K562 (cell line): ENCODE results near the gene FGD6. TPM values are rescaled to one million over a fixed set of nuclear protein-coding genes. Genes with fewer than 3 reads are reported as not detected.

Experiments
- FOXA3 ChIP-seq, 2 experiments: fragments of 450-650 bp in 1 of 2; sonication (generic) in 1 of 2; formaldehyde crosslinking; IDR thresholded peaks in 1 of 2; conservative IDR thresholded peaks in 1 of 2; 2 replicates each; pipeline versions ENCODE4 v1.4.0 to v1.8.0; 2020 to 2022; ENCODE audit warnings: mild to moderate bottlenecking in 2 of 2, missing genetic modification reagents in 1 of 2
- GABPB2 ChIP-seq: fragments of 250-450 bp; sonication (Bioruptor Pico); conservative IDR thresholded peaks from 2 replicates; pipeline ENCODE4 v1.5.1; 2021; ENCODE audit warnings: mild to moderate bottlenecking
- HINFP ChIP-seq: fragments of 450-650 bp; conservative IDR thresholded peaks from 2 replicates; pipeline ENCODE4 v1.6.1; 2016; ENCODE audit warnings: missing genetic modification characterization, low read depth, mild to moderate bottlenecking, control low read depth, missing compliant biosample characterization
- IFI16 ChIP-seq: fragments of 250-450 bp; sonication (Bioruptor Pico); IDR thresholded peaks from 2 replicates; pipeline ENCODE4 v2.1.2; 2022; ENCODE audit warnings: mild to moderate bottlenecking, inconsistent platforms
- OTX1 ChIP-seq: fragments of 450-650 bp; formaldehyde crosslinking; IDR thresholded peaks from 2 replicates; pipeline ENCODE4 v1.4.0; 2022; ENCODE audit warnings: mild to moderate bottlenecking
- POLR2H ChIP-seq: IDR thresholded peaks from 2 replicates; pipeline ENCODE4 v1.6.1; 2016; ENCODE audit warnings: missing genetic modification characterization, low read depth, mild to moderate bottlenecking, control low read depth, missing compliant biosample characterization, moderate library complexity
- TEAD4 ChIP-seq, 2 experiments: sonication (generic) in 1 of 2; formaldehyde crosslinking in 1 of 2; IDR thresholded peaks; 2 replicates each; pipeline versions ENCODE4 v1.6.1 to v1.8.0; 2012 to 2022; ENCODE audit warnings: borderline replicate concordance in 1 of 2, inconsistent platforms in 1 of 2, low read length in 1 of 2, mild to moderate bottlenecking in 1 of 2, missing genetic modification reagents in 1 of 2
- ZNF318 ChIP-seq, 2 experiments: fragments of 450-650 bp; IDR thresholded peaks; 2 replicates each; pipeline ENCODE4 v1.6.1; 2016; ENCODE audit warnings: mild to moderate bottlenecking in 2 of 2, borderline replicate concordance in 1 of 2, low read depth in 1 of 2, moderate library complexity in 1 of 2
- ZNF518B ChIP-seq: fragments of 250-450 bp; sonication (Bioruptor Pico); IDR thresholded peaks from 2 replicates; pipeline ENCODE4 v1.5.0; 2021; ENCODE audit warnings: mild to moderate bottlenecking, moderate library complexity
- polyA plus RNA-seq, 8 experiments: library from polyadenylated mRNA; depleted of rRNA in 4 of 8; stranded (reverse) in 5 of 8; unstranded in 3 of 8; fragments of >200 nt; fragmentation: Nextera tagmentation in 2 of 8; fragmentation: Illumina TruSeq in 1 of 8; extraction: Ambion mirVana in 2 of 8; extraction: Trizol in 1 of 8; gene quantifications; 2 replicates each; pipeline versions ENCODE4 v1.2.1 to v1.2.3, GENCODE V29; 2011 to 2014; ENCODE audit warnings: inconsistent platforms in 1 of 8, missing spikeins in 1 of 8
- total RNA-seq, 7 experiments: library from RNA; depleted of rRNA in 6 of 7; stranded (reverse); fragments of >200 nt in 6 of 7; fragmentation: Illumina TruSeq in 2 of 7; extraction: Trizol in 2 of 7; gene quantifications; 2 replicates each; pipeline versions ENCODE4 v1.2.1 to v1.2.3, GENCODE V29; 2011 to 2021; ENCODE audit warnings: low replicate concordance in 1 of 7

The FGD6 gene
- total and polyA plus RNA-seq, 9 of the 15 experiments (the other 6 are each of a cell fraction or from before 2014, with no cell fraction given): 1.5 to 11.1 (median 5.8) TPM

GRCh38 chr12:95204141-95204866, 13.0 kb downstream of the FGD6 start (continued):
- TF ChIP-seq ZNF318 (IDR thresholded peaks at IDR 0.05; ENCODE audit: borderline replicate concordance in 1 of 2, low read depth in 1 of 2): peak in 1 of 2 experiments; percentile 92; a peak in 2 of 4 replicates
- TF ChIP-seq POLR2H: no peak; the same call in none of the 2 replicates
- peak; percentile 97 for TF ChIP-seq HINFP (tag)
- no peak for TF ChIP-seq GABPB2 (CRISPR knock-in tag)
- TF ChIP-seq ZNF518B: no peak
- peak; percentile 44; the same call in 1 of the 2 replicates for TF ChIP-seq TEAD4 (IDR thresholded peaks at IDR 0.05; ENCODE audit: low read length)
- no peak for TF ChIP-seq TEAD4 (CRISPR knock-in tag; IDR thresholded peaks at IDR 0.05; ENCODE audit: borderline replicate concordance)
- TF ChIP-seq IFI16: 0 out of 2 replicates have a peak, but pooled peaks have one; percentile 54
- TF ChIP-seq FOXA3 (CRISPR knock-in tag; conservative IDR thresholded peaks at IDR 0.05 in 1 of 2, IDR thresholded peaks at IDR 0.05 in 1 of 2): no peak
- TF ChIP-seq OTX1 (CRISPR knock-in tag): peak; percentile 55; the same call in 1 of the 2 replicates
